WI38 (cell line): ENCODE measurements around the gene RNF169.

ENCODE experiments used
- H3K4me3 ChIP-seq: 2 replicates; pipeline ENCODE4 v1.5.1; 2011; ENCODE audit warnings: low read depth, mild to moderate bottlenecking, control low read depth, low read length
- CTCF ChIP-seq: IDR thresholded peaks from 2 replicates; pipeline ENCODE4 v1.5.1; 2012; ENCODE audit warnings: low read depth, mild to moderate bottlenecking, control low read depth, low read length

RNF169 gene

DNA sequence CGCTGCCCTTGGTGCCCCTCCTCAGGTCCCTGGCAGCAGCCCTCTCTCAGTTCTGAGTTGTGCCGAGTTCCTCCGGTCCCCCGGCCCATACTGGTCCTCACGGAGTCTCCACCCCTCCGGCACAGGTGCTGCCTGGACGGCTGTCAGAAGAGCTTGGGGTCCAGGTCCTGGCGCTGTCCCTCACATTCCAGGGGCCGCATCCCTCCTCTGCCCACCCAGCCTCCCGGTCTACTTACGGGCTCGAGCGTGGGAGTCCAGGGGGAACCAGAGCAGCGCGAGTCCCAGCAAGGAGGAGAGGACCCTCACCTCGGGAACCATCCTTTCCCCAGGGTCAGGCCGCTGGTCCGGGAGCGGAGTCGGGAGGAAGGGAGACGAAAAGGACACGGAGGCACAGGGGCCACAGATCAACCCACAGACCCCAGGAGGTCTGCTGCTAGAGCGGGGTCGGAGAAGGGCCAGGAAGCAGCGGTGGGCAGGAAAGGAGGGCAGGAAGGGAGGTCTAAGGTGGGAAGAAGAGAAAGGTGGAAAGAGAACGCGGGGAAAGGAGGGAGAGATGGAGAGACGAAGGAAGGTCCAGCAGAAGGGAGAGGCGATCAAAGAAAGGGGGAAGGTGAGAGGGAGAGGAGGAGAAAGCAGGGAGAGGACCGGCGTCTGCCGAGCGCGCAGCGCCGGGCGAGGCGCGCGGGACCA, 17.9 kb upstream of the RNF169 start:
- H3K4me3 ChIP-seq = no peak overlapping the region
- TF ChIP-seq CTCF = no peak

DNA sequence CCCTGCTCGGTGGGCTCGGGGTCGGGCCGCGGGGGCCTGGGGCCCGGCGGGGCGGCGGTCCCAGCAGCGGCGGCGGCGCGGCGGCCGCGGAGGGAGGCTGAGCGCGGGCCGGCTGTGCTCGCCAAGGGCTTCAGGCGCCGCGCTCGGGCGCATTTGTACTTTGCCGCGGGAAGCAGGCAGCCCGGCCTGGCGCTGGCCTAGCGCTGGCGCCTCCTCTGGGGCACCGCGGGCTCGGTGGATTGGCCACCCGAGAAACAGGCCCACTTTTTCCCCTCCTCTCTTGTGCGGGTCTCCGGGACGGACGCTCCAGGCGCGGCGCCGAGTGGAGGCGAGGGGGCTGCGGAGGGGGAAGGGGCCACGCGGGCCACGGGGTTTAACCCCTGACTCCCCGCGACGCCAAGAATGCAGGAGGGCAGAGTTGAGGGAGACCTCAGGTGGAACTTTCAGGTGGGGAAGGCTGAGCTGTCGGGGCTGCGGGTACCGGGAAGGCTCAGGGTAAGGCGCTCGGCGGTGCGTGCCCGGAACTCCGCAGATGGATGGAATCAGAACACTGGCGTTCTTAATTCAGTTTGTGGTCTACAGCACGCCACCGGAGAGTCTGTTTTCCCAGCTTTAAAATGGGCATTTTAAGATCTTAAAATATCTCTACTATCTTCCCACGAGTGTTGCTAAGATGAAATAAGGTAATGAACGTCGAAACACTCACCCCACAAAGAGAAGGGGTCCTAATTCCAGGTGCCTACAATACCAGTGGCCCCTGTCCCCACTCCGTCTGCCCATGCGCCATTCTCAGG, 17.2 kb upstream of the RNF169 start, which contains the start of gene CHRDL2:
Gene CHRDL2 (minus strand): TSS at position 126 of the 794 bp plus-strand sequence. CDS start 538 bp downstream, outside the sequence.
- peak within 1 kb of the TSS; percentile 44 for H3K4me3 ChIP-seq
- TF ChIP-seq CTCF = no peak

GRCh38 chr11:74734559-74734925, 14.1 kb upstream of the RNF169 start:
- no peak for TF ChIP-seq CTCF
- no peak overlapping the region for H3K4me3 ChIP-seq

GRCh38 chr11:74735365-74735928, 13.2 kb upstream of the RNF169 start:
- TF ChIP-seq CTCF = no peak
- H3K4me3 ChIP-seq = no peak overlapping the region

- no peak for TF ChIP-seq CTCF
- no peak overlapping the region for H3K4me3 ChIP-seq
These were observed 12.6 kb upstream of the RNF169 start for GRCh38 chr11:74736031-74736430.

DNA sequence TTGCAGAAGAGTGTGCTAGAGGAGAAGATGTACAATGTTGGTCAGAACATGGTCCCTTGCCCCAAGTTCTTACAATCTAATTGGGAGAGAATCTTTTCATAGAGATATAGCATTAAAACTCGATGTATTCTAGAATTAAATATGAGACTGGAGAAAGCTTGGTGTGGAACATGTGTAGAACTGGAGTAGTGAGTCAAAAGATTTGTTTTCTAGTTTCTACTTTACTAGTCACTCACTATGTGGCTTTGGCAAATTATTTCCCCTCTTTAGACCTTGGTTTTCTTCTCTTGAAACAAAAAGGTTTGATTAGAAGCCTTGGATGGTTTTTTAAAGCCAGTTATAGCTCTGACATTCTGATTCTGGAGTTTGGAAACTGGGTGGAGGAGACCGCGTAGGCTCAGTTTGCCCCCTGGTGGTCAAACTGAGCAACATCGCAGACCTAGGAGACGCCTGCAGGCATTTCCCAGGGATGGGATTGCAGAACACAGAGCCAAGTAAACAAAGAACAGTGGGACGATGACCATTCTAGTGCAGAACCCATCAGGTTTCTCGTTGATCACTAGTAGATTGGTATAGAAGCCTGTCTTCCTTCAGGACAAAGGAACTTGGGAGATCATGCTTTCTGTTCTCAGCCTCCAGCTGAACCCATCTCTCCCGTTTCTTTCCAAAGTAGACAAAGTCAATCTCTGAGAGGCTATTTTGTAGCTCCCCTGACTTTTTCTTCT, 8.9 kb upstream of the RNF169 start:
- no peak overlapping the region for H3K4me3 ChIP-seq
- peak; percentile 85 for TF ChIP-seq CTCF
